ENCODE measurements around the gene DIO3.

Gene DIO3

DNA sequence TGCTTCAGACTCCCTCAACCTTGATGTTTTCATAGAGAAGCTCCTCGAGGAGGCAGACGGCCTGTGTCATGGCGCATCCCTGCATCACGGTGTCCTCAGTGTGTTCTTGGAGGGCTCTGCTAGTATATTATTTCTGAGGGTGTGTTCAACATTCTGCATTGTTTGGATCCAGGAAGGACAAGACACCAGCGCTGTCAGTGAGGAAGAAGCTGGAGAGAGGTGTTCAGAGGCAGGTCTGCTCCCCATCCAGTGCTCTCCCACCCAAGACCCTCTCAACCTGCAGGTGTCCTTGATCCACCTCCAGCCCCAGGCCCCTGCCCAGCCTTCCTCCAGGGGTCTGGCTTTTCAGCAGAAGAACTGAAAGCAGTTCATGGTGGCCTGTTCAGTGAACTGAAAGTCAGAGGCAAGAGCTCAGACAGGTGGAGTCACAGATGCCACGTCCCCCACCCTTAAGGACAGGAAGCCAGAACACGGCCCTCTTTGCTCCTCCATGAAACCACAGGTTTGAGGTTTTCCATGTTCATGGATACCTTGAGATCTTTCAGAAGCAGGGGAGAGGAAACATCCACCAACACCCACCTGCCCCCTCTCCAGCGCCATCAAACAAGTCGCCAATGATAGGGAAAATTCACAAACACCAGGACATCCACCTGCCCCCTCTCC is 37.4 kb downstream of the DIO3 start:
- TF ChIP-seq ESRRG (CRISPR knock-in tag; IDR thresholded peaks at IDR 0.05) (no peak), ZFP3 (CRISPR knock-in tag; IDR thresholded peaks at IDR 0.05) (no peak), CSDC2 (CRISPR knock-in tag; IDR thresholded peaks at IDR 0.05) (no peak), SNAI2 (CRISPR knock-in tag; IDR thresholded peaks at IDR 0.05) (no peak), RARB (CRISPR knock-in tag; IDR thresholded peaks at IDR 0.05) (no peak), ZFP30 (CRISPR knock-in tag; IDR thresholded peaks at IDR 0.05) (no peak), BACH2 (CRISPR knock-in tag; IDR thresholded peaks at IDR 0.05; ENCODE audit: borderline replicate concordance) (no peak), PPARA (CRISPR knock-in tag; IDR thresholded peaks at IDR 0.05; ENCODE audit: borderline replicate concordance) (no peak), OSR1 (CRISPR knock-in tag; IDR thresholded peaks at IDR 0.05) (no peak), ZNF565 (CRISPR knock-in tag; conservative IDR thresholded peaks at IDR 0.05; ENCODE audit: low read depth) (no peak), ZNF8 (CRISPR knock-in tag; IDR thresholded peaks at IDR 0.05) (no peak)
- TF ChIP-seq, protein P1, sequence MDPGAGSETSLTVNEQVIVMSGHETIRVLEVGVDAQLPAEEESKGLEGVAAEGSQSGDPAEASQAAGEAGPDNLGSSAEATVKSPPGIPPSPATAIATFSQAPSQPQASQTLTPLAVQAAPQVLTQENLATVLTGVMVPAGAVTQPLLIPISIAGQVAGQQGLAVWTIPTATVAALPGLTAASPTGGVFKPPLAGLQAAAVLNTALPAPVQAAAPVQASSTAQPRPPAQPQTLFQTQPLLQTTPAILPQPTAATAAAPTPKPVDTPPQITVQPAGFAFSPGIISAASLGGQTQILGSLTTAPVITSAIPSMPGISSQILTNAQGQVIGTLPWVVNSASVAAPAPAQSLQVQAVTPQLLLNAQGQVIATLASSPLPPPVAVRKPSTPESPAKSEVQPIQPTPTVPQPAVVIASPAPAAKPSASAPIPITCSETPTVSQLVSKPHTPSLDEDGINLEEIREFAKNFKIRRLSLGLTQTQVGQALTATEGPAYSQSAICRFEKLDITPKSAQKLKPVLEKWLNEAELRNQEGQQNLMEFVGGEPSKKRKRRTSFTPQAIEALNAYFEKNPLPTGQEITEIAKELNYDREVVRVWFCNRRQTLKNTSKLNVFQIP (CRISPR knock-in tag; IDR thresholded peaks at IDR 0.05; ENCODE audit: borderline replicate concordance, low read depth) = no peak
- TF ChIP-seq, protein P2, sequence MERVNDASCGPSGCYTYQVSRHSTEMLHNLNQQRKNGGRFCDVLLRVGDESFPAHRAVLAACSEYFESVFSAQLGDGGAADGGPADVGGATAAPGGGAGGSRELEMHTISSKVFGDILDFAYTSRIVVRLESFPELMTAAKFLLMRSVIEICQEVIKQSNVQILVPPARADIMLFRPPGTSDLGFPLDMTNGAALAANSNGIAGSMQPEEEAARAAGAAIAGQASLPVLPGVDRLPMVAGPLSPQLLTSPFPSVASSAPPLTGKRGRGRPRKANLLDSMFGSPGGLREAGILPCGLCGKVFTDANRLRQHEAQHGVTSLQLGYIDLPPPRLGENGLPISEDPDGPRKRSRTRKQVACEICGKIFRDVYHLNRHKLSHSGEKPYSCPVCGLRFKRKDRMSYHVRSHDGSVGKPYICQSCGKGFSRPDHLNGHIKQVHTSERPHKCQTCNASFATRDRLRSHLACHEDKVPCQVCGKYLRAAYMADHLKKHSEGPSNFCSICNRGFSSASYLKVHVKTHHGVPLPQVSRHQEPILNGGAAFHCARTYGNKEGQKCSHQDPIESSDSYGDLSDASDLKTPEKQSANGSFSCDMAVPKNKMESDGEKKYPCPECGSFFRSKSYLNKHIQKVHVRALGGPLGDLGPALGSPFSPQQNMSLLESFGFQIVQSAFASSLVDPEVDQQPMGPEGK (CRISPR knock-in tag; IDR thresholded peaks at IDR 0.05; ENCODE audit: borderline replicate concordance) = no peak
- TF ChIP-seq, protein P3, sequence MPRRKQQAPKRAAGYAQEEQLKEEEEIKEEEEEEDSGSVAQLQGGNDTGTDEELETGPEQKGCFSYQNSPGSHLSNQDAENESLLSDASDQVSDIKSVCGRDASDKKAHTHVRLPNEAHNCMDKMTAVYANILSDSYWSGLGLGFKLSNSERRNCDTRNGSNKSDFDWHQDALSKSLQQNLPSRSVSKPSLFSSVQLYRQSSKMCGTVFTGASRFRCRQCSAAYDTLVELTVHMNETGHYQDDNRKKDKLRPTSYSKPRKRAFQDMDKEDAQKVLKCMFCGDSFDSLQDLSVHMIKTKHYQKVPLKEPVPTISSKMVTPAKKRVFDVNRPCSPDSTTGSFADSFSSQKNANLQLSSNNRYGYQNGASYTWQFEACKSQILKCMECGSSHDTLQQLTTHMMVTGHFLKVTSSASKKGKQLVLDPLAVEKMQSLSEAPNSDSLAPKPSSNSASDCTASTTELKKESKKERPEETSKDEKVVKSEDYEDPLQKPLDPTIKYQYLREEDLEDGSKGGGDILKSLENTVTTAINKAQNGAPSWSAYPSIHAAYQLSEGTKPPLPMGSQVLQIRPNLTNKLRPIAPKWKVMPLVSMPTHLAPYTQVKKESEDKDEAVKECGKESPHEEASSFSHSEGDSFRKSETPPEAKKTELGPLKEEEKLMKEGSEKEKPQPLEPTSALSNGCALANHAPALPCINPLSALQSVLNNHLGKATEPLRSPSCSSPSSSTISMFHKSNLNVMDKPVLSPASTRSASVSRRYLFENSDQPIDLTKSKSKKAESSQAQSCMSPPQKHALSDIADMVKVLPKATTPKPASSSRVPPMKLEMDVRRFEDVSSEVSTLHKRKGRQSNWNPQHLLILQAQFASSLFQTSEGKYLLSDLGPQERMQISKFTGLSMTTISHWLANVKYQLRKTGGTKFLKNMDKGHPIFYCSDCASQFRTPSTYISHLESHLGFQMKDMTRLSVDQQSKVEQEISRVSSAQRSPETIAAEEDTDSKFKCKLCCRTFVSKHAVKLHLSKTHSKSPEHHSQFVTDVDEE (CRISPR knock-in tag; IDR thresholded peaks at IDR 0.05) = no peak
- no peak for ATAC-seq

DNA sequence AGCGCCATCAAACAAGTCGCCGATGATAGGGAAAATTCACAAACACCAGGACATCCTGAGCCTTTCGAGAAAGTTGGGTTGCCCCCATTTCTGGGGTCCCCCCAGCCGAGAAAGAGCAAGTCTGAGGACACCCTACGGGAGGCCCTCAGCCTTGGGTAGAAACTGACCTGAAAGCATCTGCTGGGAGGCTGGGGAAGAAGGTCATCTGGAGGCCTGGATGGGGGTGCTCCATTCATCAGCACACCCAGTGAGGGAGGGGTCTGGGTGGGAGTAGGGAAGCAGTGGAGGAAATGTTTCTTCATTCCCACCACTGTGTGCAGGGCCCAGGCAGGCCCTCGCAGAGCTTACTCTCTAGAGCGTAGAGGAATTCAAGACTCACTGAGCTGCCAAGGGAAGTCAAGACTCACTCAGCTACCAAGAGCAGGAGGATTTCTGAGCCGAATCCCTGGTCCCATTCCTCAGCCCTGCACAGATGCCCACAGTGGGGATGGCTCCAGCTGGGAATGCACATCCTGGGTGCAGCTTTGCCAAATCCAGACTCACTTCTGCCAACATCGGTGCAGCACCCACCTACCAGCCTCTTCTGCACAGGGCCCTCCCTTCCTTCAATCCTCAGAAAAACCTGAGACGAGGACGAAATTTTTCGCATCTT is 38.1 kb downstream of the DIO3 start:
- TF ChIP-seq, protein P1 (CRISPR knock-in tag; IDR thresholded peaks at IDR 0.05; ENCODE audit: borderline replicate concordance, low read depth) = no peak
- TF ChIP-seq, protein P4, sequence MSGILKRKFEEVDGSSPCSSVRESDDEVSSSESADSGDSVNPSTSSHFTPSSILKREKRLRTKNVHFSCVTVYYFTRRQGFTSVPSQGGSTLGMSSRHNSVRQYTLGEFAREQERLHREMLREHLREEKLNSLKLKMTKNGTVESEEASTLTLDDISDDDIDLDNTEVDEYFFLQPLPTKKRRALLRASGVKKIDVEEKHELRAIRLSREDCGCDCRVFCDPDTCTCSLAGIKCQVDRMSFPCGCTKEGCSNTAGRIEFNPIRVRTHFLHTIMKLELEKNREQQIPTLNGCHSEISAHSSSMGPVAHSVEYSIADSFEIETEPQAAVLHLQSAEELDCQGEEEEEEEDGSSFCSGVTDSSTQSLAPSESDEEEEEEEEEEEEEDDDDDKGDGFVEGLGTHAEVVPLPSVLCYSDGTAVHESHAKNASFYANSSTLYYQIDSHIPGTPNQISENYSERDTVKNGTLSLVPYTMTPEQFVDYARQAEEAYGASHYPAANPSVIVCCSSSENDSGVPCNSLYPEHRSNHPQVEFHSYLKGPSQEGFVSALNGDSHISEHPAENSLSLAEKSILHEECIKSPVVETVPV (CRISPR knock-in tag; IDR thresholded peaks at IDR 0.05) = no peak
- TF ChIP-seq ISL1 (CRISPR knock-in tag; IDR thresholded peaks at IDR 0.05) (no peak), ZNF565 (CRISPR knock-in tag; conservative IDR thresholded peaks at IDR 0.05; ENCODE audit: low read depth) (no peak), TCF4 (CRISPR knock-in tag; IDR thresholded peaks at IDR 0.05; ENCODE audit: borderline replicate concordance) (no peak), RARB (CRISPR knock-in tag; IDR thresholded peaks at IDR 0.05) (no peak), BACH2 (CRISPR knock-in tag; IDR thresholded peaks at IDR 0.05; ENCODE audit: borderline replicate concordance) (no peak), TOX (CRISPR knock-in tag; IDR thresholded peaks at IDR 0.05; ENCODE audit: borderline replicate concordance) (no peak), PPARA (CRISPR knock-in tag; IDR thresholded peaks at IDR 0.05; ENCODE audit: borderline replicate concordance) (no peak), ZFP30 (CRISPR knock-in tag; IDR thresholded peaks at IDR 0.05) (no peak), ZFP3 (CRISPR knock-in tag; IDR thresholded peaks at IDR 0.05) (no peak), CSDC2 (CRISPR knock-in tag; IDR thresholded peaks at IDR 0.05) (no peak), ZNF70 (CRISPR knock-in tag; IDR thresholded peaks at IDR 0.05) (no peak), ZC3H10 (CRISPR knock-in tag; IDR thresholded peaks at IDR 0.05) (no peak), OSR1 (CRISPR knock-in tag; IDR thresholded peaks at IDR 0.05) (no peak), ESRRG (CRISPR knock-in tag; IDR thresholded peaks at IDR 0.05) (no peak)
- TF ChIP-seq, protein P3 (CRISPR knock-in tag; IDR thresholded peaks at IDR 0.05) = no peak
- TF ChIP-seq, protein P2 (CRISPR knock-in tag; IDR thresholded peaks at IDR 0.05; ENCODE audit: borderline replicate concordance) = no peak
- TF ChIP-seq, protein P5, sequence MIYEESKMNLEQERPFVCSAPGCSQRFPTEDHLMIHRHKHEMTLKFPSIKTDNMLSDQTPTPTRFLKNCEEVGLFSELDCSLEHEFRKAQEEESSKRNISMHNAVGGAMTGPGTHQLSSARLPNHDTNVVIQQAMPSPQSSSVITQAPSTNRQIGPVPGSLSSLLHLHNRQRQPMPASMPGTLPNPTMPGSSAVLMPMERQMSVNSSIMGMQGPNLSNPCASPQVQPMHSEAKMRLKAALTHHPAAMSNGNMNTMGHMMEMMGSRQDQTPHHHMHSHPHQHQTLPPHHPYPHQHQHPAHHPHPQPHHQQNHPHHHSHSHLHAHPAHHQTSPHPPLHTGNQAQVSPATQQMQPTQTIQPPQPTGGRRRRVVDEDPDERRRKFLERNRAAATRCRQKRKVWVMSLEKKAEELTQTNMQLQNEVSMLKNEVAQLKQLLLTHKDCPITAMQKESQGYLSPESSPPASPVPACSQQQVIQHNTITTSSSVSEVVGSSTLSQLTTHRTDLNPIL (CRISPR knock-in tag; IDR thresholded peaks at IDR 0.05; ENCODE audit: low read depth) = no peak
- ATAC-seq = no peak

Measured in SK-N-SH treated with all-trans-retinoic acid at 6 μM for 48 hours (cell line).